KOPT-K1 (cell line): ENCODE results near the gene ATXN7L2.
A peak's percentile ranks its signal among the peaks of the same experiment; 100 is the strongest.
"Not testable (repeated sequence)": the region's sequence is repeated elsewhere in the genome, so short reads cannot be mapped to it uniquely, and the experiment has no call there.

ENCODE experiments used
- H3K27ac ChIP-seq: fragments of 200-600 bp; sonication (generic); 2 replicates; pipeline ENCODE4 v1.5.1; 2016; ENCODE audit warnings: antibody characterized with exemption, mild to moderate bottlenecking, low read depth, low read length; ENCODE audit not compliant: poor library complexity, severe bottlenecking
- H3K36me3 ChIP-seq: fragments of 200-600 bp; sonication (generic); 2 replicates; pipeline ENCODE4 v1.5.1; 2017; ENCODE audit warnings: antibody characterized with exemption, mild to moderate bottlenecking, low read length, moderate library complexity; ENCODE audit not compliant: insufficient read depth
- H3K9me3 ChIP-seq: fragments of 200-600 bp; sonication (generic); 2 replicates; pipeline ENCODE4 v1.5.1; 2017; ENCODE audit warnings: antibody characterized with exemption, low read length, mild to moderate bottlenecking; ENCODE audit not compliant: insufficient read depth, poor library complexity, severe bottlenecking

The ATXN7L2 gene

GRCh38 chr1:109468061-109468460 is 15.6 kb upstream of the ATXN7L2 start:
- no peaks in the 10 kb centered on the region for H3K9me3 ChIP-seq
- no peaks in the 10 kb centered on the region for H3K36me3 ChIP-seq
- no peak overlapping the region for H3K27ac ChIP-seq

GRCh38 chr1:109468903-109469302 is 14.8 kb upstream of the ATXN7L2 start:
- Histone ChIP-seq H3K36me3 (no peaks in the 10 kb centered on the region), H3K9me3 (no peaks in the 10 kb centered on the region), H3K27ac (no peak overlapping the region)

GRCh38 chr1:109470245-109470644 is 13.5 kb upstream of the ATXN7L2 start:
- Histone ChIP-seq H3K36me3 (no peaks in the 10 kb centered on the region), H3K9me3 (no peaks in the 10 kb centered on the region), H3K27ac (no peak overlapping the region)

GRCh38 chr1:109472779-109473178 is 10.9 kb upstream of the ATXN7L2 start:
- no peaks in the 10 kb centered on the region for H3K36me3 ChIP-seq
- no peak overlapping the region for H3K27ac ChIP-seq
- no peaks in the 10 kb centered on the region for H3K9me3 ChIP-seq

- H3K9me3 ChIP-seq, H3K36me3 ChIP-seq, H3K27ac ChIP-seq: not testable (repeated sequence)
Measured at GRCh38 chr1:109473284-109474057, 10.2 kb upstream of the ATXN7L2 start.

GRCh38 chr1:109474697-109475096 is 9.0 kb upstream of the ATXN7L2 start:
- H3K9me3 ChIP-seq: no peaks in the 10 kb centered on the region

GRCh38 chr1:109475261-109475660 is 8.4 kb upstream of the ATXN7L2 start:
- H3K9me3 ChIP-seq: no peaks in the 10 kb centered on the region
- H3K27ac ChIP-seq: no peak overlapping the region
- H3K36me3 ChIP-seq: no peaks in the 10 kb centered on the region

More at GRCh38 chr1:109474697-109475096, 9.0 kb upstream of the ATXN7L2 start:
- no peaks in the 10 kb centered on the region for H3K36me3 ChIP-seq
- no peak overlapping the region for H3K27ac ChIP-seq

GRCh38 chr1:109476825-109477224 is 6.9 kb upstream of the ATXN7L2 start:
- Histone ChIP-seq H3K27ac (no peak overlapping the region), H3K36me3 (no peaks in the 10 kb centered on the region), H3K9me3 (no peaks in the 10 kb centered on the region)

GRCh38 chr1:109477821-109478220 is 5.9 kb upstream of the ATXN7L2 start:
- Histone ChIP-seq H3K36me3 (no peaks in the 10 kb centered on the region), H3K9me3 (no peaks in the 10 kb centered on the region)

GRCh38 chr1:109478806-109479205 is 4.9 kb upstream of the ATXN7L2 start:
- no peaks in the 10 kb centered on the region for H3K9me3 ChIP-seq
- no peak overlapping the region for H3K27ac ChIP-seq
- H3K36me3 ChIP-seq: no peaks in the 10 kb centered on the region

More at GRCh38 chr1:109477821-109478220, 5.9 kb upstream of the ATXN7L2 start:
- no peak overlapping the region for H3K27ac ChIP-seq

GRCh38 chr1:109479311-109479710 is 4.4 kb upstream of the ATXN7L2 start:
- Histone ChIP-seq H3K27ac (no peak overlapping the region), H3K36me3 (no peaks in the 10 kb centered on the region), H3K9me3 (no peaks in the 10 kb centered on the region)

GRCh38 chr1:109479901-109480300 is 3.8 kb upstream of the ATXN7L2 start:
- H3K36me3 ChIP-seq: no peaks in the 10 kb centered on the region
- H3K9me3 ChIP-seq: no peaks in the 10 kb centered on the region
- no peak overlapping the region for H3K27ac ChIP-seq

- Histone ChIP-seq H3K27ac (no peak overlapping the region), H3K9me3 (no peaks in the 10 kb centered on the region), H3K36me3 (0 out of 2 replicates have a peak, but pooled peaks cover 6% of the 10 kb centered on the region)
Measured at GRCh38 chr1:109481646-109482045, 2.1 kb upstream of the ATXN7L2 start.

- no peaks in the 10 kb centered on the region for H3K9me3 ChIP-seq
- peaks cover 11% of the 10 kb centered on the region; the same call in 1 of the 2 replicates for H3K36me3 ChIP-seq
- no peak overlapping the region for H3K27ac ChIP-seq
Measured at GRCh38 chr1:109482242-109482641, 1.5 kb upstream of the ATXN7L2 start.

- H3K27ac ChIP-seq: peak overlapping the region; percentile 36
Measured at GRCh38 chr1:109482791-109483671, 674 bp upstream of the ATXN7L2 start.

More at GRCh38 chr1:109482791-109483671, 674 bp upstream of the ATXN7L2 start:
- no peaks in the 10 kb centered on the region for H3K9me3 ChIP-seq
- H3K36me3 ChIP-seq: peaks cover 19% of the 10 kb centered on the region; the same call in 1 of the 2 replicates
